WTC11 (cell line): ENCODE data around the gene TCP1.
"Not testable (repeated sequence)": the region's sequence is repeated elsewhere in the genome, so short reads cannot be mapped to it uniquely, and the experiment has no call there.

ENCODE experiments used
- ATF3 ChIP-seq: sonication (generic); formaldehyde crosslinking; conservative IDR thresholded peaks from 2 replicates; pipeline ENCODE4 v1.8.1; 2022; ENCODE audit warnings: mild to moderate bottlenecking, missing genetic modification reagents
- CBFB ChIP-seq: sonication (generic); formaldehyde crosslinking; IDR thresholded peaks from 2 replicates; pipeline ENCODE4 v1.8.1; 2022; ENCODE audit warnings: mild to moderate bottlenecking, low read depth, missing genetic modification reagents
- CTCF ChIP-seq: fragments of 200-600 bp; IDR thresholded peaks from 2 replicates; pipeline ENCODE4 v1.8.0; 2022; ENCODE audit warnings: antibody characterized with exemption
- ELF4 ChIP-seq: sonication (generic); formaldehyde crosslinking; IDR thresholded peaks from 2 replicates; pipeline ENCODE4 v1.8.1; 2022; ENCODE audit warnings: low read depth, mild to moderate bottlenecking, moderate library complexity, missing genetic modification reagents
- ETV6 ChIP-seq: sonication (generic); formaldehyde crosslinking; IDR thresholded peaks from 2 replicates; pipeline ENCODE4 v1.8.1; 2022; ENCODE audit warnings: mild to moderate bottlenecking, missing genetic modification reagents
- IRF1 ChIP-seq: sonication (generic); formaldehyde crosslinking; IDR thresholded peaks from 2 replicates; pipeline ENCODE4 v1.8.0; 2023; ENCODE audit warnings: missing genetic modification reagents
- NFE2L1 ChIP-seq: sonication (generic); formaldehyde crosslinking; IDR thresholded peaks from 2 replicates; pipeline ENCODE4 v1.8.1; 2023; ENCODE audit warnings: missing genetic modification reagents
- NR3C1 ChIP-seq: sonication (generic); formaldehyde crosslinking; conservative IDR thresholded peaks from 2 replicates; pipeline ENCODE4 v1.8.1; 2023; ENCODE audit warnings: low read depth, mild to moderate bottlenecking, missing genetic modification reagents
- TEAD4 ChIP-seq: sonication (generic); formaldehyde crosslinking; IDR thresholded peaks from 2 replicates; pipeline ENCODE4 v1.8.0; 2022; ENCODE audit warnings: mild to moderate bottlenecking, missing genetic modification reagents
- ZNF425 ChIP-seq: fragments of 250-450 bp; sonication (Bioruptor Pico); conservative IDR thresholded peaks from 2 replicates; pipeline ENCODE4 v1.9.0; 2021; ENCODE audit warnings: mild to moderate bottlenecking

- not testable (repeated sequence) for TF ChIP-seq CTCF; NR3C1; ATF3 (CRISPR knock-in tag); CBFB; NFE2L1 (CRISPR knock-in tag); ETV6 (CRISPR knock-in tag); ELF4 (CRISPR knock-in tag); TEAD4 (CRISPR knock-in tag); ZNF425 (CRISPR knock-in tag); IRF1
These were observed 27.4 kb upstream of the TCP1 start for GRCh38 chr6:159816775-159817174.
